Hematopoietic multipotent progenitor cell (in vitro differentiated cells): Measurements from ENCODE around the gene GLIS1. TPM values are rescaled to one million over a fixed set of nuclear protein-coding genes. Genes with fewer than 3 reads are reported as not detected.
"Not testable (repeated sequence)": the region's sequence is repeated elsewhere in the genome, so short reads cannot be mapped to it uniquely, and the experiment has no call there.

Experiments used
- DNase-seq, 3 donors: peaks; one replicate each; pipeline ENCODE4 v3.0.0-alpha.2; 2011 to 2015; ENCODE audit warnings: low read depth in 2 of 3, low spot score in 2 of 3
- total RNA-seq: library from RNA; depleted of rRNA; stranded (reverse); fragments of >200 nt; gene quantifications from one replicate; pipeline ENCODE4 v1.2.3, GENCODE V29; 2012

Gene GLIS1
- total RNA-seq = not detected

DNA sequence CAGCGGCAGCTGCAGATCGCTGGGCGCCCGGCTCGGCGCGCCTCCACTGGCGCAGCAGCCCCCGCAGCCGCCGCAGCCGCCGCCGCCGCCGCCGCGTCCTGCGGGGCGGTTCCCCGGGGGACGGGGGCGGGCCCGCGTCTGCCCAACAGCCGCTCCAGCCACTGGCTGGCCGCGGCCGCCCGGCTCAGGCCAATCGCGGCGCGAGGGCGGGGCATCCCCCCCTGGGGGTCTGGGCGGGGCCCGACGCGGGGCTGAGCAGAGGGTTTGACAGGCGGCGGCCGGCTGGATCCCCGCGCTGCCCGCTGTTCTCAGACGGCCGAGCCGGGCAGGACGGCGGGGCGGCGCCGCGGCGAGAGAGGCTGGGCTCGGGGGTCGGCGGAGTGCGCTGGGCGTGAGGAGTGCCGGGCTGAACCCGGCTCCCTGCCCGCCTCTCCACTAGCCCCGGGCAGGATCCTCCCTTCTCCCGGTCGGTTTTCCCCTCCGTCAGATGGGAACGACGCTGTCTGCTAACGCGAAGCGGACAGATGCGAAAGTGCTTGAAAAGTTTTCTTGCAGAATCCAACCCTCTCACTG is at the start of gene GLIS1:
TSS of gene GLIS1 (minus strand) at position 56 of the 573 bp plus-strand sequence. CDS start 1,100 bp downstream, outside the sequence.
- DNase-seq = peak in 2 of 3 donors; percentile 75 to 78

GRCh38 chr1:53787655-53788054 is 48.7 kb upstream of the GLIS1 start:
- no peak for DNase-seq

- DNase-seq = no peak
Observed at GRCh38 chr1:53783056-53783455, 44.1 kb upstream of the GLIS1 start.

DNA sequence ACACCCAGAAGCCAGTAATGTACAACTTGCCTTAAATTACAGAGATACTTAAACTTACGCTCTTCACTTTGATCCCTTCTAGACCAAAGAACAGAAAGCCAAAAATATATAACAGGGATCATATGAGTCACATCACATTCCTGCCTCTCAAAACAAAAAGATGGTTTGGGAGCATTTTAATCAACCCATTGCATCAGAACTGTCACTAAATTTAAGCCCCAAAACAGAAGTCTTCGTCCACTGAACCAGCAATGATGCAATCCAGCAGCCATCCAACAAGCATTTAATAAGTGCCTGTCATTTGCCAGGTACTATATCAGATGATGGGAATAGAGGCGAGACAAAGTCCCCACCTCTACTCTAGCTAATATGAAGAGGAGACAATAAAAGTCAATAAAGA is 42.7 kb upstream of the GLIS1 start:
- no peak for DNase-seq

DNA sequence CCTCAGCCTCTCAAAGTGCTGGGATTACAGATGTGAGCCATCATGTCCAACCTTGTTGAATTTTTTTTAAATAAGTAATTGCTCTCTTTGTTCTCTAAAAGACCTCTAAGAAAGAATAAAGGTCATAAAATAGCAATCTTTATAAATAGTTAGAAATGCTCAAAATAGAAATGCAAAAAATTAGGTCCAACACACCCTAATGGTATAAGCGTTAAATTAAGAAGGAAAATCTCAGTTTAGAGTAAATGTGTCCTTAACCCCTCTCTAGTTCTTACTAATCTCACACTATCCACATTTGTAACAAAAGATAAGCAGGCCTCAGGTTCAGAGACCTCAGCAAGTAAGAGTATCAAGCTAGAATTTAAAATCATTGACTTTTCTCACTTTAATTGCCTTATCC is 38.3 kb upstream of the GLIS1 start:
- DNase-seq = no peak

DNA sequence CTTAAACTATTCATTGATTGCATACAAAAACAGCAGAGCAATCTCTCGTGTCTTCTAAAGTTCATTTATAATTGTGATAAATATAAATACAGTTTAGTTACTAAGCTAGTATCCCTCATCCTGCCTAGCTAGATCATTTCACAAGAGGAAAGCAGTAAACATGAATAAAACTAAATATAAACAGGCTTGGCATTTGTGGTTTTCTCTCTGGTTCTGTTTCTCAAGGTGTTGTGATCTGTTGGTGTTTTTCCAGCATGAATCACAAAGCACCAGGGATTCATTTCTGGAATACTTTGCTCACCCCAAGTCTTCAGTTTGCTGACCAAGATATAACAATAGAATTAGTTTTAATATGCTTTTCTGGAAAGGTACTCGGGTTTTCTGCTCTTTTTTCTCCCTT is 32.7 kb upstream of the GLIS1 start:
- DNase-seq = no peak

GRCh38 chr1:53769780-53770179 is 30.8 kb upstream of the GLIS1 start:
- no peak for DNase-seq

- DNase-seq = no peak
Observed at GRCh38 chr1:53769184-53769583, 30.2 kb upstream of the GLIS1 start.

DNA sequence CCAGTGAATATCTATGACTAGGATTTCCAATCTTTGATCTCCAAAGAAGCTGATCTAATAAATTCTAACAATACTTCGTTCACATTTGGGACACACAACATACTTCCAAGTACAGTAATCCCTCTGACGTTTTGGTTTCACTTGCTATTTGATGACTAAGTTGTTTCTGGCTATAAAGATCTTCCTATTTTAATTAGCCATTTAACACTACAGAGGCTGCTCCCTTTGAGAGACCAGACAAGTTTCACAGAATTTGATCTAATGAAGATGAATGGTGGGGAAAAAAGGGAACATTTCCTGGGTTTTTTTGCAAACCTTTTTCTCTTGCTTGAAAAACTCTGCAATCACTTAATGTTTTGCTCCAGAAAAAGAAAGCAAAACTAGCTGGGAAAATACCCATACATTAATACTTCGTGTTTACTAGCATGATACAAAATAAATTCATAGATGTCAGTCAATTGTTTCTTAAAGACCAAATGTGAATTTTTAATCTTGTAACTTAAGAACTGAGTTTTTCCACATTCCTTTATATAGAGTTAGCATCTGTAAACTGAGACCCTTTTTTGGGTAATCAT is 28.0 kb upstream of the GLIS1 start:
- DNase-seq = peak in 2 of 3 donors; percentile 18 to 29

DNA sequence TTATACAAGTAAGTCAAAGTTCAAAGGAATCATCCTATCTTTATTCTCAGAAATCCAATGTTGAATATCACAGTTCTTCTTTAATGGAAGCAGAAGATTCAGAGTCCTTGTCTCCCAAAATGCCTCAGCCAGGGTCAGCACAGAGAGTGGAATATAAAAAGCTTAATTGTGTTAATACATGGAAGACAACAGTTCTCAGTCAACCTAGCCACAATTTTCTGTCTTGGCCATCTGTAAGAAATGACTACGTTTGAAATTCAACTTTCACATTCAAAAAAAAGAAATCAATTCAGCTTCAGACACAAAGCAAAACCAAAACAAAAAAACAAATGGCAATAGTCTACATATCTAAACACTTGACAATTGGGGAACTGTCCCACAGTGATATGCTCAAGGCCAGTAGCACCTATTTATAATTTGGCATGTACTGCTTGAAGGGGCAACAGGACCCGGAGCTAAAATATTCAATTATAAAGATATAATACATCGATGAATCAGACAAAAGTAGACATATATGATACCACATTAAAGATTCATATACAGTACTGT is 27.3 kb upstream of the GLIS1 start:
- peak in 1 of 3 donors; percentile 3 for DNase-seq

DNA sequence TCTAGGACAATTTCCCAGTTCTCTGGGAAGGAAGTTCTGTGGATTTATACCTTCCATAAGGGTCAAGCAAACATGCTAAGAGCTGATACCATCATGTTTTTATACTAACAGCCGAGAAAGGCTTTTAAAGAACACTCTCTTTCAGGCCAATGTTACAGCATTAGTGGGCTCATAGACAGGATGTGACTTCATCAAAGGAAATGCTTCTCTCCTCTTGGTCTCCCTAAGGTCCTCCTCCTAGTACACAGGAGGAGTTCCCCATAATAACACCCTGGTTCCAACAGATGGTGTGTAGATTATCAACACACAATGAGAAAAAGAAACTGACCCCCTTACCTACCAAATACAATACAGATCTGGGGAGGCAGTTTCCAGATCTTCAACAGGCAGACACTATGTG is 26.7 kb upstream of the GLIS1 start:
- peak in 2 of 3 donors; percentile 17 to 46 for DNase-seq

- no peak for DNase-seq
Observed at GRCh38 chr1:53763911-53764310, 24.9 kb upstream of the GLIS1 start.

GRCh38 chr1:53763461-53763860 is 24.5 kb upstream of the GLIS1 start:
- no peak for DNase-seq

DNA sequence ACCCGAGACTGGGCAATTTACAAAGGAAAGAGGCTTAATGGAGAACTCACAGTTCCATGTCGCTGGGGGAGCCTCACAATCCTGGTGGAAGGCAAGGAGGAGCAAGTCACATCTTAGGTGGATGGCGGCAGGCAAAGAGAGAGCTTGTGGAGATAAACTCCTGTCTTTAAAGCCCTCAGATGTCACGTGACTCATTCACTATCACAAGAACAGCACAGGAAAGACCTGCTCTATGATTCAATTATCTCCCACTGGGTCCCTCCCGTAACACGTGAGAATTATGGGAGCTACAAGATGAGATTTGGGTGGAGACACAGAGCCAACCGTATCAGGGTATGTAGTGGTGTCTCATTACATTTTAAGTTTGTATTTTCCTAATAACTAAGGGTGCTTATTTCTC is 21.5 kb upstream of the GLIS1 start:
- DNase-seq = not testable (repeated sequence)

DNA sequence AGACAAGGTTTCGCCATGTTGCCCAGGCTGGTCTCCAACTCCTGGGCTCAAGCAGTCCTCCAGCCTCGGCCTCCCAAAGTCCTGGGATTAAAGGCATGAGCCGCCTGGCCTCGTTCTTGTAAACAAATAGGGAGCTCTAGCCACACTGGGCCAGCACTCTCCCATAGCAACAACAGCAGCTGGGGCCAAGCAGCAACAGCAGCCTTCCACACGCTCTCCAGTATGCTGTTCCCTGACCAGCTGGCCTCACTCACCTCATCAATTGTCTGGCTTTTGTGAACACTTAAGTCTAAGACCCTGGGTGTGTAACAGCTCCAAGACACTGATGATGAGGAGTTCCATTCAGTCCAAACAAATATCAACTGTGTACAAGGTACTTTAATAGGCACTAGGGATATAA is 16.9 kb upstream of the GLIS1 start:
- no peak for DNase-seq

GRCh38 chr1:53754484-53755312 is 15.7 kb upstream of the GLIS1 start:
- peak in 2 of 3 donors; percentile 47 to 73 for DNase-seq

DNA sequence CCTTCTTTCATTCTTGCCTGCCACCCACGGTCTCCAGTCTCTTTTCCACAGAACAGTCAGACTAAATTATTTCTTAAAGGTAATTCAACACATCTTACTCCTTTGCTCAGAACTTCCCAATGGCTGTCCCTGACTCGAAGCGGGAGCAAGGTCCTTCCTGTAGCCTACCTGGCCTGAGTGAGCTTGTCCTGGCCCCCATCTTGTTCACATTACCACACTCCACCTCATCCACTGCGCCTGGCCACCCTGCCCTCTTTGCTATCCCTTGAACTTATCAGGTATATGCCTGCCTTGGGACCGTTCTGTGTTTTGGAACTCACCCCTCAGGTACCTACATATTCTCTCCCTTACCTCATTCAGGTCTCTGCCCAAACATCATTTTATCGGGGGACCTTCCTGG is 13.3 kb upstream of the GLIS1 start:
- DNase-seq = no peak

GRCh38 chr1:53747841-53748240 is 8.9 kb upstream of the GLIS1 start:
- no peak for DNase-seq

- DNase-seq = peak in 1 of 3 donors; percentile 16
Observed at GRCh38 chr1:53740621-53741105, 1.7 kb upstream of the GLIS1 start.

GRCh38 chr1:53738205-53739108 is 507 bp downstream of the GLIS1 start:
- no peak for DNase-seq
